ENCODE results near the gene FREY1. TPM values are rescaled to one million over a fixed set of nuclear protein-coding genes. Genes with fewer than 3 reads are reported as not detected.

Gene FREY1
- total and polyA plus RNA-seq, 8 donors, result 0.21 to 0.89 (median 0.43) TPM; not detected in 2

- TF ChIP-seq, protein P1, sequence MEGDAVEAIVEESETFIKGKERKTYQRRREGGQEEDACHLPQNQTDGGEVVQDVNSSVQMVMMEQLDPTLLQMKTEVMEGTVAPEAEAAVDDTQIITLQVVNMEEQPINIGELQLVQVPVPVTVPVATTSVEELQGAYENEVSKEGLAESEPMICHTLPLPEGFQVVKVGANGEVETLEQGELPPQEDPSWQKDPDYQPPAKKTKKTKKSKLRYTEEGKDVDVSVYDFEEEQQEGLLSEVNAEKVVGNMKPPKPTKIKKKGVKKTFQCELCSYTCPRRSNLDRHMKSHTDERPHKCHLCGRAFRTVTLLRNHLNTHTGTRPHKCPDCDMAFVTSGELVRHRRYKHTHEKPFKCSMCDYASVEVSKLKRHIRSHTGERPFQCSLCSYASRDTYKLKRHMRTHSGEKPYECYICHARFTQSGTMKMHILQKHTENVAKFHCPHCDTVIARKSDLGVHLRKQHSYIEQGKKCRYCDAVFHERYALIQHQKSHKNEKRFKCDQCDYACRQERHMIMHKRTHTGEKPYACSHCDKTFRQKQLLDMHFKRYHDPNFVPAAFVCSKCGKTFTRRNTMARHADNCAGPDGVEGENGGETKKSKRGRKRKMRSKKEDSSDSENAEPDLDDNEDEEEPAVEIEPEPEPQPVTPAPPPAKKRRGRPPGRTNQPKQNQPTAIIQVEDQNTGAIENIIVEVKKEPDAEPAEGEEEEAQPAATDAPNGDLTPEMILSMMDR (IDR thresholded peaks at IDR 0.05), result no peak
- Histone ChIP-seq H3K27ac (no peak overlapping the region), H3K4me1 (peaks cover 0 to 7% of the 10 kb centered on the region in 2 donors), H3K27me3 (peaks cover 0 to 29% of the 10 kb centered on the region in 2 donors), H3K9me3 (no peaks in the 10 kb centered on the region), H3K36me3 (peaks cover 0 to 18% of the 10 kb centered on the region in 2 donors), H3K4me3 (peak overlapping the region; percentile 32 to 44)
- peak in 1 of 4 donors; percentile 66 for DNase-seq
- no peak for ATAC-seq
- intact Hi-C loops (cut with DNase I), result no loop called here
Measured at GRCh38 chr11:45885921-45886721, 20.9 kb downstream of the FREY1 start.

DNA sequence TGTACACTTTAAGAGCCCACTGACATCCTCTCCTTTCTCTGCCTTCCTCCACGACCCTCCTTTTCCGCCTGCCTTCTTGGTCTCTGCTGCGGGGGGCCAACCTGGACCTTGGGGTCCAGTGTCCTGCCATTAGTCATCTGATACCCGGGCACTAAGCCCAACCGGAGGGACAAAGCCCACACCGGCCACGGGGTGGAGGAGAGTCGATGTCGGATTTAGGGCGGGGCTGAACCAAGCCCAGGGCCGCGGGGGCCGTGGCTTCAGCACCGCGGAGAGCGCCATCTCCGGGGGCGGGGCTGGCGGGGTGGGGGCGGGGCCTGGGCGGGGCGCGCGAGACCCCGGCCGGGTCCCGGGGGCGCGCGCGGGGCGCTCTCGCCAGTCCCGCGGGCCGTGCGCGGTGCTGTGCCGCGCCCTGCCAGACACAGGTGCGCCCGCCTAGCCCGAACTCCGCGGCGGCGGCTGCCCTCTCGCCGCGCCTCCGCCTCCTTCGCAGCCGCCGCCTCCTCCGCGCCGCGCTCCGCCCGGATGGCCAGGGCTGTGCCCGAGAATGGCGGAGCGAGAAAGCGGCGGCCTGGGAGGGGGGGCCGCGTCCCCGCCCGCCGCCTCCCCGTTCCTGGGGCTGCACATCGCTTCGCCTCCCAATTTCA is 21.7 kb downstream of the FREY1 start, which contains the start of gene MAPK8IP1:
TSS of gene MAPK8IP1 (plus strand) at position 378 of the 647 bp plus-strand sequence. CDS start at position 548, 170 bp downstream.
- TF ChIP-seq, protein P1 (IDR thresholded peaks at IDR 0.05), result no peak

GRCh38 chr11:45884596-45885185 is 22.4 kb downstream of the FREY1 start:
- Histone ChIP-seq H3K4me1 (peaks cover 0 to 7% of the 10 kb centered on the region in 2 donors), H3K27me3 (peaks cover 0 to 29% of the 10 kb centered on the region in 2 donors), H3K27ac (no peak overlapping the region), H3K9me3 (no peaks in the 10 kb centered on the region), H3K4me3 (peak overlapping the region in 1 of 2 donors; percentile 44), H3K36me3 (peaks cover 0 to 33% of the 10 kb centered on the region in 2 donors)
- ATAC-seq (no peak), DNase-seq (no peak)
- TF ChIP-seq, protein P1 (IDR thresholded peaks at IDR 0.05), result no peak
- intact Hi-C loops (cut with DNase I), result no loop called here

More for the DNA sequence above, 21.7 kb downstream of the FREY1 start, which contains the start of gene MAPK8IP1:
- H3K4me3 ChIP-seq, result peak within 1 kb of the TSS; percentile 32 to 44
- H3K4me1 ChIP-seq, result peaks cover 0 to 7% of the 10 kb centered on the region in 2 donors
- DNase-seq (peak in 2 of 4 donors; percentile 54 to 86), ATAC-seq (peak; percentile 90)
- intact Hi-C loops (cut with DNase I), result no loop called here
- peaks cover 0 to 26% of the 10 kb centered on the region in 2 donors for H3K36me3 ChIP-seq
- no peaks in the 10 kb centered on the region for H3K9me3 ChIP-seq
- peaks cover 0 to 29% of the 10 kb centered on the region in 2 donors for H3K27me3 ChIP-seq
- H3K27ac ChIP-seq, result no peak within 1 kb of the TSS

GRCh38 chr11:45881708-45882368 is 25.2 kb downstream of the FREY1 start:
- Histone ChIP-seq H3K4me1 (peaks cover 0 to 7% of the 10 kb centered on the region in 2 donors), H3K4me3 (no peak overlapping the region), H3K27ac (no peak overlapping the region), H3K36me3 (peaks cover 0 to 56% of the 10 kb centered on the region in 2 donors), H3K9me3 (no peaks in the 10 kb centered on the region), H3K27me3 (peaks cover 0 to 20% of the 10 kb centered on the region in 2 donors)
- ATAC-seq, result no peak
- TF ChIP-seq, protein P1 (IDR thresholded peaks at IDR 0.05), result no peak
- intact Hi-C loops (cut with DNase I), result no loop called here
- DNase-seq, result no peak
